ENCODE measurements around the gene PEX14.
A peak's percentile ranks its signal among the peaks of the same experiment; 100 is the strongest.

Gene PEX14

DNA sequence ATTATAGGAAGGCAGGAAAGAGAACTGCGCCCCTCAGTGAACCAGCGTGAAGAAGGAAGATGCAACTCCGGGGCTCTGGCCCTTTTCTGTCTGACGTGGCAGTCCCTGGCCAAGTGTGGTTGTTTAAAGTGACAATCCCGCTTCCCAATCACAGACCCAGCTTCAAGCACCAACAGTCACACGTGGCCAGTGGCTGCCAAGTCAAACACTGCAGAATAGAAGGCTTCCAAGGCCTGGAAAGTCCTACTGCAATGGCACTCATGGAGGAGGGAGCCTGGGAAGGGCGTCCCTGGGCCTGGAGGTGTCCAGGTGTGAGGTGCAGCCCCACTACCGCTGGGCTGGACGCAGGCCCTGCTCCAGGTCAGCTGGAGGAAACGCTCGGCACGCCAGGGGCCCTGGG is 177.9 kb downstream of the PEX14 start:
- DNase-seq = no peak

DNA sequence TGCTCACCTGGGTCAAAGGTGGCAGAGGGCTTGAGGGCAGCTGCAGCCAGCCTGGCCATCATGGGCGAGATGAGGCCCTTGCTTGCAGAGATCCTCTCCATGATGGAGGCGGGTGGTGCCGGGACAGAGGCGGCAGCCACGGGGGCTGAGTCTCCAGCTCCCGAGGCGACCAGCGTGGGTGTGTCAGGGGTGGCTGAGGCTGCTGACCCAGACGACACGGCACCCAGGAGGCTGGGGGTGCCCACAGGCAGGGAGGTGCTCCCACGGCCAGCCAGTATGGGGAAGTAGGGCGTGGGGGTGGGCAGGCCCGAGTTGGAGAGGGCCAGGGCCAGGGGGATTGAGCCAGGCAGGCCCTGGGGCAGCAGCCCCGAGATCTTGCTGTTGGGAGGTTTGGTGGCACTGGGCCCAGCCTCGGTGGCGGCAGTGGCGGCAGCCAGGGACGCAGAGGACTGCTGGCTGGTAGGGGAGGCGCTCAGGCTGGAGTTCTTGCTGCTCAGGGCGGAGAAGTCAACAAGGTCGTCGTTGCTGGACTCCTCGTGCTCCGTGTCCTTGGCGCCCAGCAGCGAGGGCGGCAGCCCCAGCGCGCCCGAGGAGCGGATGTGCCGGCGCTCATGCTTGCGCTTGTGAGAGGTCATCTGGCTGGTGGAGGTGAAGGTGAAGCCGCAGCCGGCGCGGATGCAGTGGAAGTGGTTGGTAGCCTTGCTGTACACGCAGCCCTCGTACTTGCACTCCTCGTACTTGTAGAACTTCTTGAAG is 178.8 kb downstream of the PEX14 start:
- DNase-seq = no peak

DNA sequence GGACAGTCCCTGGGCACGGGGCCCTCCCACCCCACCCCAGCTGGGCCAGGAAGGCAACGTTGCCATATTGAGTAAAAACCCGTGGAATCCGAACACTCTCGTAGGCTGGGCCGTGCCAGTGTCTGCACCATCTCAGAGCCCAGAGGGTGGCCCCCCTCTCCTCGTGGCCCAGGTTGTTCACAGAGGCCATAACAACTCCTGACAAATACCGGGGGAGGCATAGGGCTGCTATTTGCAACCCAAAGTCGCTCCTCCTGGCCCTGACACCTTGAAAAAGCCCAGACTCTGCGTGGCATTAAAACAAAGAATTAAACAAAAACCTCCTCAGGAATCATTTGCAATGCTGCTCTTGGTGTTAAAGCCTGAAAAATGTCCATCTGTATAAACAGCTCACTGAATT is 180.3 kb downstream of the PEX14 start:
- no peak for DNase-seq

DNA sequence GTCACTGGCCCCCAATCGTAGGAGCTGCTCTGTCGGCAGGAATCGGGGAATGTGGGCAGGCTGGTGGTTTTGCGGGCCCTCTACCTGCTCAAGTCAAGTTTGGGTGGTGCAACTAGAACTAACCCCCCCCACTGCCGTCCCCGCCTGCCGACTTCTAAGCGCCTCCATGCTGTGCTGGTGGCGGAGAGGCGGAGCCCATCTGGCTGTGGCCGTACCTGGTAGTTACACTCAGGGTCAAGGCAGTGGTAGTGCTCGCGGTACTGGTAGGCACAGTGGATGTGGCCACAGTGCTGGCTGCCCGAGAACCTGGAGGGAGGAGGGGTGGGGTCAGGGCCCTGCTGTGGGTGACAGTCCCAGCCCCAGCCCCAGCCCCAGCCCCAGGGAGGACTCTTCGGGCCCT is 181.7 kb downstream of the PEX14 start:
- DNase-seq = no peak

DNA sequence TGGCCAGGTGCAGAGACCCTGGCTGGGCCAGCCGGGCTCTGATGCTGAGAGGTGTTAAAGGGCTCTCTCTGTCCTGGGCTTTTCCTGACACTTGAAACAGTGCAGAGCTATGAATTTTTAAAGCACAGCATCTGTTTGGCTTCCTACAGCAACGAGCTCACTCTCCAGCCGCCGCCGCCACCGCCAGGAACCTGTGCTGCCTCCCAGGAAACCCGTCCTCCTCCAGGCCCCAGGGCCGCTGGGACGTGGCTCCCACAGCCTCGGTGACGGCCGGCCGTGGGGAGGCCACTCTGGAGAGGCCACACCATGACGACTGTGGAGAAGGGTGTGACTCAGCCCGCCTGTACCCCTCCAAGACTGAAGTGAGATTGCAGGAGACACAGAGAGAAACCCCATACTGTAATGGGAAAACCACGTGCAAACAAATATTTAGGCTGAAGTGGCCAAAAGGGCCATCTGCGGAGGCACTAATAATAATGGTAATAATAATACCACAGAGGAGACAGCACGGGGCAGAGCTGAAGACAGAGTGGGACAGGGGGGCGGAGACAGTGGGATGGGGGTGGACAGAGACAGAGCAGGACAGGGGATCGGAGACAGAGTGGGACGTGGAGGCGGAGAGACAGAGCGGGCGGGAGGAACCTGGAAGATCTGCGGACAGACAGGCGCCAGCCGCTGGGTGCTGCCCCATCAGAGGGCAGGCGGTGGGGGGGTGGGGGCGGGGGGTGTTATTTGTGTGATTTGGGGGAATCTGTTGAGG is 182.5 kb downstream of the PEX14 start:
- no peak for DNase-seq

DNA sequence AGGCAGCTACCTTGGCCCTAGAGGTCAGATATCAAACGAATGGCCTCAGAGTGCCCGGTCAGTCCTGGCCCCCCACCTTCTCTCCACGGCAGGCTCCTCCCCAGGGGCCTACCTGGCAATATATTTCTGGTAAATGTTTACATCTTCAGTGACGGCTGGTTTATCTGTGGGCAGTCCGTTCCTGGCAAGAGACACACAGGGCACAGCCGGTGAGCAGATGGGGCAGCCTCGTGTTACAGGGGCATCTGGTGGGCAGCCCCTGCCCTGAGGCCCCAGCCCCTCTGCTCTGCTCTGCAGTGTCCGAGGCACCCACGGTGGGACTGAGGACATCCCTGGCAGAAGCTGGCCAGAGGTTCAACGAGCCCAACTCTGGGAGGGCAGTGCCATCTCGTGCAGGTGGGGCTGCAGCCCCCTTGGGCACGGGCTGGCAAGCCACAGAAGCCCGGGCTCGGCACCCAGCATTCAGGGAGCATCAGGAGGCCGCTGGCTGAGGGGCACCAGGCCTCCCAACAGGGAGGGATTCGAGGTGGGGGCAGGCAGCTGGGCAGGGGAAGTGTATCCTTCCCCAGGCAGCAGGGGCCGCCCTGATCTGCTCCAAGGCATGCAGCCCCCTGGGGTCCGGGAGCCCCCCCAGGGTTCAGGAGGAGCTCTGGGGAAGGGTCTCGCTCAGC is 183.8 kb downstream of the PEX14 start:
- no peak for DNase-seq

DNA sequence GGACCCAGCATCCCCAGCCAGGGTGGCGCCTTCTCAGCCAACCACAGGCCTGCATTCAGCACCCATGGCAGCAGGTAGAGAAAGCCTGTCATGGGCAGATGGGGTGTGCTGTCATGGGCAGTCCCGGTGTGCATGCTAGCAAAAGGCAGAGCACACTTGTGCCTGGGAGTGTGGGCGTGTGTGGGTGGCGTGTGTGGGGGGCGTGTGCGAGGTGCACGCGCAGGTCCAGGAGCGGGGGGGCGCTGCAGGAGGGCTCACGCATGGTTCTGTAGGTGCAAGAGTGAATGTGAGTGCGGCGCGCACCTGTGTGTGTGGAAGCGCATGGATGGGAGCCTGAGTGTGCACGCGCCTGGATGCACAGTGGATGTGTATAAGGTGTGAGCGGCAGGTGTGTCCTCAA is 184.5 kb downstream of the PEX14 start:
- DNase-seq = no peak

DNA sequence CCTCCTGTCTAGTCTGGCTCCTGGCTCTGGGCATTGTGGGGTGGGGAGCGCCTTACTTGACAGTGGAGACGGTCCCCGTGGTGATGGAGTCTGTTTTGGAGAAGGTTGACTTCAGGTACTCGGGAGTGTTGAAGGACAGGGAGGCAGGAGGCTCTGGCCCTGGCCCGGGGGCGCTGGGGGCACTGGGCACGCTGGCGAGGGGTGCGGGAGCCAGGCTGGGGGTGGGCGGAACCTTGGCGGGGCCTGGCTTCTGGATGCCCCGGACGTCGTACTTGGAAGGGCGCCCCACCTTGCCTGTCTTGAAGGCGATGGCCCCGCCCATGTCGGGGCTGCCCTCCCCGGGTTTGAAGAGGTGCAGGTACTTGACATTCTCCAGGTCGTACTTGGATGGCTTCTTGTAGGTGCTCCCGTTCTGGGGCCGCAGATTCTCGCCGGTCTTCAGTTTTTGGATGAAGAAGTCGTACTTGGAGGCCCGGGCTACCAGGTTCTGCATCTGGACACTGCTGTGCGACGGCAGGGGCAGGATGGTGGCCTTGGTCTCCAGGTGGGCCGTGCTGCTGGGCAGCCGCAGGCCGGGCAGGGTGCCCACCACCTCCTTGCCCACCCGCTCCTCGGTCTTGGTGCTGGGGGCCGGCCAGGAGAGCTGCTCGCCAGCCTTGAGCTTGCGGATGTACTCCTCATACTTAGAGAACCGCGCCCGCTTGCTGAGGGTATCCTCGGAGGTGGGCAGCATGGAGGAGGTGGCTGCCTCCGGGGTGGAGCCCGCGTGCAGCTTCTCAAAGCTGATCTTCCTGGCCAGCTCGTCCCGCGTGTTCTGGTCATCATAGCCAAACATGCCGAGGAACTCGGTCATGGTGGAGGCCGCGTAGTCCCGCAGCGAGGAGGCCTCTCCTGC is 185.1 kb downstream of the PEX14 start:
- no peak for DNase-seq

DNA sequence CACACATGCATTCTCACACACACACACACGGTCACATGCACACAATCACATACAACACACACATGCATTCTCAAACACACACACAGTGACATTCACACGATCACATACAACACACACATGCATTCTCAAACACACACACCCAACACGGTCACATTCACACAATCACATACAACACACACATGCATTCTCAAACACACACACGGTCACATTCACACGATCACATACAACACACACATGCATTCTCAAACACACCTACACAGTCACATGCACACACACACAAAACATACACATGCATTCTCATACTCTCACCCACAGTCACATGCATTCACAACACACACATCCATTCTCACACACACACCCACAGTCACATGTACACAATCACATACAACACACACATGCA is 186.7 kb downstream of the PEX14 start:
- no peak for DNase-seq

DNA sequence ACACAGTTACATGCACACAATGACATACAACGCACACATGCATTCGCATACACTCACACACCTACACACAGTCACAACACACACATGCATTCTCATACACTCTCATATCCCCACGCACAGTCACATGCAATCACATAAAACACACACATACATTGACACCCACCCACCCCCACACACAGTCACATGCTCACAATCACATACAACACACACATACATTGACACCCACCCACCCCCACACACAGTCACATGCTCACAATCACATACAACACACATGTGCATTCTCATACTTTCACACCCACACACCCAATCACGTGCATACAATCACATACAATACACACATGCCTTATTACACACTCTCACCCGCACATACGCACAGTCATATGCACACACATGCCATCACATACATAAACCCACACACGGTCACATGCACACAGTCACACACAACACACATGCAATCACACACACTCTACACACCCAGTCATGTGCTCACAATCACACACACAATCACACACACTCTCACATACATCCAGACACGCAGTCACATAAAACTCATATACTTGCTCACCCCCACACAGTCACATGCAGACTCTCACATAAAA is 187.4 kb downstream of the PEX14 start:
- no peak for DNase-seq

DNA sequence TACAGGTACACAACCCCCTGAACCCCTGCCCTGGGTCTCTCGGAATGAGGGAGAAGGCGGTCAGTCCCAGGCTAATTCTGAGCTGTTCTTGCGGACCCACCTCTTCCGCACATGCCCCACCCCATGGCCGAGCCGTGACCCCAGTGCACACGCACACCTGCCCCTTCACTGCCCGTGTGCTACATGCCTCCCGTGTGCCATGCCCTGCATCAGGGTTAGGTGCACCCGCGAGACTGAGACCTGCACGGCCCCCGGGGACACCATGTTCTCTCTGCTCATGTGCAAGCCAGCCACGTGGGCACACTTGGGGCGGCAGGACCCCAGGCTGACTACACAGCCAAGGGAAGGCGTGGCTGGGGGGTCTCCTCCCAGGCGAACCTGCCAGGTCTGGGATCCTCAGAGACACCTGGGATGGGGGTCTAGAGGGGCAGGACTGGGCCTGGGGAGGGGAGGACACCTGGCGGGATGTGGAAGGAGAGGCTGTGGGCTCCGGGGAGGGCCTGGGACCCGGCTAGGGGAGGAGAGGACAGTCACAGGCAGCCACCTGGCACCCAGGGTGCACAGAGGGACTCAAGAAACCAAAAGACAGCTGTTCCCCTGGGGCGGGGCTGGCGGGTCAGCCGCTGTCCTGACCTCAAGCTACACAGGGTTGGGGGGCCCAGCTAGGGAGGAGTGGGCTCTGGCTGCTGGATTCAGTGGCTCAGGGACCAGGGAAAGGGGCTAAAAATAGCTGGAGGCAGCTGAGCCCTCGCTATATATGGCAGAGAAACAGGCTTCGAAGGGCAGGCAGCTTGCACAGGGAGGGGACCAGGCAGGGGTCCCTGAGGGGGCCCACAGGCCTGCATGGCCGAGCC is 188.3 kb downstream of the PEX14 start:
- DNase-seq = no peak

DNA sequence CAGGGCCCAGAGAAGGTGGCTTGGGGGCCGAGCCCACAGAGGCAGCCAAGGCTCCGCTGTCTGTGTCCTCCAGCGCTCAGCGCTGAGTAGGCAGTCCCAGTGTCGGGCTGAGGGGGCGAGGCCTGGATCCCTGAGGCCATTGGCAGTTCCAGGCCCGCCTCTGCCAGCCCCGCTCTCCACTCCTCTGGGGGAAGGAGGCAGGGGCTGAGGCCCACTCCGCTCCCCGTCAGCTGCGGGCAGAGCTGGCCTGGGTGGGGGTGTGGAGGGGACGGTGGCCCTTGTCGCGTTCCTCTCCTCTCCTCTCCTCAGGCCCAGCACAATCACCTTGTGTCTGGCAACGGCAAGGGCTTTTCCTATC is 188.9 kb downstream of the PEX14 start:
- DNase-seq = no peak

DNA sequence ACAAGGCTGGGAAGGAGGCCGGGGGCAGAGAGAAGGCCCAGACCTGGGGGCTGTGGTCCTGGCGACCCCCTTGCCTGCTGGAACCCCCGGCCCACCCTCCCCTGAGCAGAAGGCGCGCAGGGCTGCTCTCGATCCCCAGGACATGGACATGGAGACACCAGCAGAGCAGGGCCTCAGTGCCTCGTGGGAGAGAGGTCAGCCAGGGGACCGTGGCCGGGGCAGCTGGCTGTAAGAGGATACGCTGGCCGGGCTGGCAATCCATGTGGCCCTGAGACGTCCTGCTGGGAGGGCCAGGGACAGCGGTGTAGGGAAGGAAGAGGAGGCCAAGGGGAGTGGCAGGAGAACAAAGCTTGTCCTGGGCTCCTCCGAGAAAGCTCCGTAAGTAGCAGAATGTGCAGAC is 189.5 kb downstream of the PEX14 start:
- no peak for DNase-seq

DNA sequence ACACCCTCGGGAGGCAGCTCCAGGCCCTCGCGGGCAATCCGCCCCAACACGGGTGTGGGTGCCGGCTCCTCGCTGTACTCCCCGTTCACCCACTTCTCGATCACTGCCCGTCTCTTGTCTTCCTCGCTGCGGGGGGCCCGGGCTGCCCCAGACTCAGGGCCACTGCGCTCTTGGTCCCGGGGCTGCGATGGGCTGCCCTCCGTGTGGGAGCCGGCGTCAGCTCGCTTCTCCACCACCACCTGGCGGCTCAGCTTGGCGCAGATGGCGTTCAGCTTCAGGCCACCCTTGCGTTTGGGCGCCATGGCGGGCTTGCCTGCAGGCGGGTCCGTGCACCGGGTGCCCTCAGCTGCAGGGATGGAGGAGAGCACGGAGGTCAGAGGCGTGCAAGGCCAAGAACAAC is 190.5 kb downstream of the PEX14 start:
- DNase-seq = no peak

DNA sequence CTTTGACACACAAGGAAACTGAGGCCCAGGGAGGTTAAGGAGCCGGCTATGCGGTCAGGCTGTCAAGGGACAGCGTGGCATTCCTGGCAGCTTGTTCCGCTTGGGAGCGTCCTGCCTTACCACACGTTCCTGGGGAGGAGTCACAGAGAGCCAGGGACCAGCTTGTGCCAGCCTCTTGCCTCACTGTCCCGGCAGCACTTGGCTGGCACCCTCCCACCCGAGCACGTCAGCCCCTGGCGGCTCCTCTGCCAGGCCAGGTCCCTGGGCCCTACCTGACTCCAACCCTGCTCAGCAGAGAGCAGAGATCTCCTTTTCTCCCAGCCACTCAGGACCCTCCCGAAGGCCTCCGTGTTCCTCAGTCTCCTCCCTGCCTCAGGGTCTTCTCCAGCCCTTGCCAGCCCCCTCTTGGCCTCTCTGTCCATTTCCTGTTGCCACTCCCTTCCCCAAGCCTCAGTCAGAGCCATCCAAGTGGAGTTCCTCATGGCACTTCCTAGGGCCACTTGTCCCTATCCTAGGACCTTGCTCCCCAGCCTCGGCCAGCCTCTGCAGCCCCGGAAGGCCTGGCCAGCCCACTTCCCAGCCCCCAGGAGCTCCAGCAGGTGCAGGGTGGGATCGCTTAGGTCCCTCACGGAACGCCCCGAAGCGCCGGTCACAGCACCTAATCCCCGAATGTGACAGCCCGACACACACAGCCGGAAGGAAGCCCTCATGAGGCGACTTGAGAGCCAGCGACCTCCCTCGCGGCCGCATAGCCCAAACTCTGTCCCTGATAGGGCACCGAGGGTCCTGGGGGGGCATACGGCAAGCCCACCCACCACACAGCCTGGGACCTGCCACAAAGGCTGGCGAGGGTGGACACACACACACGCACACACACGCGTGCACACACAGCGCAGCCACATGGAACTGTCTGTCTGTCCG is 191.4 kb downstream of the PEX14 start:
- no peak for DNase-seq

DNA sequence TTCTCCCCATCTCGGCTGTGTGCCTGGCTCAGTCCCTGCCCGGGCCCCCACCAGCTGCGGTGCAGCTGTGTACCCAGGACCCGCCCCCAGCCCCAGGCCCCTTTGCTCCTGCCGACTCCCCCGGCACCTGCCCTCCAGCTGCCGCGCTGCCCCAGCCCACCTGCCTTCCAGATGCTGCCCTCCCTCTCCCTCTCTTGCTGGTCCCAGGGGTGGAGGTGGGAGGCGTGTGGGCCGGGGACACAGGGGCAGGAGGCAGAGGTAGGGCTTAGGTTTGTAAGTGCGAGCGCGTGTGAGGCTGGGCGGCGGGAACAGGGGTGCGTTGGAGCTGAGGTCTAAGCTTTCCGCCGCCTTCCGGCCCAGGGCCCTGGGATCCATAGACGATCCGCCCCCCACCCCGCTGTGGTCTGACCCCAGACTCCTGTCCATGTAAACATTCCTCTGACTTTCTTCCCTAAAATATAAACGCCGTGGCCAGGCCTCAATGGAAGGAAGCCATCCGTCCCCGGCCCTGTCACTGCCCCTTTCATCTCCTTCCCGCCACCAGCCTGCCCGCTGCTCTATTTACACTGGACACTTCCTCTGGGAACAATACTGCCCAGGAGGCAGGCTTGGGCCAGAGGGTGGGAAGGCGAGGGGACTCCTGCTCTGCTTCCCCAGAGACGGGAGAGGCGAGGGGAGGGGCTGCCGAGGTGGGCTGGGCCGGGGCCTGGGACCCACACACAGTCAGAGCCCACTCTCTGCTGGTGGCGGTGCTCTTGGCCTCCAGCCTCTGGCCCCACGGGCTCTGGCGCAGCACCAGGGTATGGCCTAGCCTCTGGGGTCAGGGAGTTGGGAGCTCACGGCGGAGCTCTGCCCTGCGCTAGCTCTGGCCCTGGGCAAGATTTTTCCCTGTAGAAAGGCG is 193.4 kb downstream of the PEX14 start:
- DNase-seq = peak; percentile 82

DNA sequence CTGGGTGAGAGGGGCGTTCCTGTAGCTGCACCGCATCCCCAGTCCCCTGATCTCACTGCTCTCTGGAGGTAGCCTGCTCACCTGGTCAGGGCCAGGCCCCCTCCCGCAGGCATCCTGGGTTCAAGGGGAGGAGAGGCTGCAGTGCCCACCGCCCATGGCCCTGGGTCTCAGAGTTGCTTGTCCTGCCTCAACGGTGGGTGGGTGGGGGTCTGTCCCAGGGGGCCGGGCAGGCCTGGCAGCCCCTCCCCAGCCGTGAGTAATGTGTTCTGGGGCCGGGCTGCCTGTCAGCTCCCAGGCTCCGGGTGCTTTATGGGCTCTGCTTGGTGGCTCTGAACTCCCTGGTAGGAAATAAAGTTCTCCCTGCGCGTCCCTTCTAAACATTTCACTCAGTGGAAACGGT is 194.8 kb downstream of the PEX14 start:
- no peak for DNase-seq

DNA sequence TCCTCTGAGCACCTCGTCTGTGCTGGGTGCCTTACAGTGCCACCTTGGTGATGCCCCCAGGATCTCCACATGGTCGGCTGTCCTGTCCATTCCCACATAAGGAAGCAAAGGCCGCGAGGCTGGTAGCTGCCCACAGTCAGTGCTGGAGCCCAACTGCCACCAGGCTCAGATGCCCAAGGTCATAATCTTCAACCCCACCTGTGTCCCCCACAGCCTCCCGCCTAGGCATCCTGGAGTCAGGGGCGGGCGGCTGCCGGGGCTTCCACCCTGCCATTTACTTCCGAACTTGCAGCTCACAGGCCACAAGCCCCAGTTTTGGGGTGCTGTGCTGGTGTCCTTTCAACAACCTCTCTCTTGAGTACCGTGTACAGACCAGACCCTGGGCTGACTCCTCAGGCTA is 195.4 kb downstream of the PEX14 start:
- DNase-seq = no peak

DNA sequence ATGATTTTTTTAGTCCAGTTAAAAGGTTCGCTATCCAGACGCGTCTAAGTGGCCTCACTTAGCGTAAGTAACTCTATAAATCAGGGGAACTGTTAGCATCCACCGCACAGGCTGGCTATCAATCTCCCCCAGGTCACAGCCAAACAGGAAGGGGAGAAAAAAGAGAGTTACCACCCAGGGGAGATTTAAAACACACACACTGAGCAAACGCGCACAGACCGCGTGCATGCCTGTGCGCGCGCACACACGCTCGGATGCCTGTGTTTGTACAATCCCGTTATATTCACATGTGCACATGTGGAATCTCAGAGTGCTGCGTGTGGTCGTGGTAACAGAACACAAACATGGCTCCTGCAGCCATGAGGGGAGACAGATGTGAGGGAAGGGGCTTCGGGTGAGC is 196.3 kb downstream of the PEX14 start:
- no peak for DNase-seq

Data from NCI-H2171 (cell line).